Posterior cingulate gyrus (tissue), 11 donors: ENCODE data around the gene ATP6V1A.

Experiments used
- DNase-seq, 10 donors: peaks; one replicate each; pipeline versions ENCODE4 v3.0.0 to v3.0.0-alpha.2; 2020 to 2021; ENCODE audit warnings: mixed read lengths in 3 of 10
- intact Hi-C: fragments of 100-400 bp; cut with DNase I; formaldehyde crosslinking; loops from one replicate; pipeline ENCODE4 v1.15.1; 2023

ATP6V1A gene

GRCh38 chr3:113852506-113852905 is 105.7 kb downstream of the ATP6V1A start:
- no peak for DNase-seq
- intact Hi-C loops: no loop called here
